HG02938 (cell line): ENCODE data around the gene DMXL2.
"Not testable (repeated sequence)": the region's sequence is repeated elsewhere in the genome, so short reads cannot be mapped to it uniquely, and the experiment has no call there.

Experiments
- ATAC-seq: cut with Tn5 transposase; IDR thresholded peaks from one replicate; pipeline ENCODE4 v1.9.1; 2021; ENCODE audit warnings: mild to moderate bottlenecking, moderate library complexity; ENCODE audit not compliant: unreplicated experiment

Gene DMXL2

GRCh38 chr15:51622604-51623370 is at the start of gene DMXL2:
TSS of gene DMXL2 (minus strand) at chr15:51622771. CDS start at chr15:51622545, 226 bp downstream.
- peak; percentile 26 for ATAC-seq

- ATAC-seq, result no peak
Observed at GRCh38 chr15:51672155-51672687, 49.6 kb upstream of the DMXL2 start.

- no peak for ATAC-seq
Observed at GRCh38 chr15:51669381-51669780, 46.8 kb upstream of the DMXL2 start.

GRCh38 chr15:51668446-51668845 is 45.9 kb upstream of the DMXL2 start:
- ATAC-seq, result no peak

- ATAC-seq, result no peak
Observed at GRCh38 chr15:51667478-51667877, 44.9 kb upstream of the DMXL2 start.

GRCh38 chr15:51661072-51661471 is 38.5 kb upstream of the DMXL2 start:
- no peak for ATAC-seq

GRCh38 chr15:51658664-51659063 is 36.1 kb upstream of the DMXL2 start:
- no peak for ATAC-seq

- ATAC-seq, result not testable (repeated sequence)
Observed at GRCh38 chr15:51655401-51656057, 33.0 kb upstream of the DMXL2 start.

GRCh38 chr15:51652084-51652668 is 29.6 kb upstream of the DMXL2 start:
- no peak for ATAC-seq

- no peak for ATAC-seq
Observed at GRCh38 chr15:51649659-51650521, 27.3 kb upstream of the DMXL2 start.

GRCh38 chr15:51648643-51649042 is 26.1 kb upstream of the DMXL2 start:
- not testable (repeated sequence) for ATAC-seq

- ATAC-seq, result not testable (repeated sequence)
Observed at GRCh38 chr15:51648101-51648500, 25.5 kb upstream of the DMXL2 start.

GRCh38 chr15:51647128-51647562 is 24.6 kb upstream of the DMXL2 start:
- ATAC-seq, result no peak

GRCh38 chr15:51642696-51643095 is 20.1 kb upstream of the DMXL2 start:
- ATAC-seq, result no peak

- ATAC-seq, result no peak
Observed at GRCh38 chr15:51641490-51642130, 19.0 kb upstream of the DMXL2 start.

- ATAC-seq, result no peak
Observed at GRCh38 chr15:51634591-51635198, 12.1 kb upstream of the DMXL2 start.

GRCh38 chr15:51629612-51630011 is 7.0 kb upstream of the DMXL2 start:
- ATAC-seq, result no peak

GRCh38 chr15:51625236-51625635 is 2.7 kb upstream of the DMXL2 start:
- ATAC-seq, result peak; percentile 50

GRCh38 chr15:51624022-51624421 is 1.5 kb upstream of the DMXL2 start:
- ATAC-seq, result no peak
